Neural cell (in vitro differentiated cells): ENCODE measurements around the gene DHRS7. TPM values are rescaled to one million over a fixed set of nuclear protein-coding genes. Genes with fewer than 3 reads are reported as not detected.

ENCODE experiments used
- H2AFZ ChIP-seq: fragments of 200-600, 300-800 bp; sonication (generic), shearing (Covaris generic); 2 replicates; pipeline ENCODE4 v1.6.0; 2014; ENCODE audit warnings: low read depth, mild to moderate bottlenecking, antibody characterized with exemption, low read length, moderate library complexity
- H3F3A ChIP-seq: fragments of 200-600 bp; shearing (Covaris generic); 2 replicates; pipeline ENCODE4 v1.6.1; 2016; ENCODE audit warnings: mild to moderate bottlenecking, moderate library complexity, mixed read lengths, antibody characterized with exemption, low read length; ENCODE audit not compliant: insufficient read depth, poor library complexity, severe bottlenecking
- H3K27ac ChIP-seq: fragments of 200-600, 300-800 bp; sonication (generic), shearing (Covaris generic); 2 replicates; pipeline ENCODE4 v1.5.1; 2014; ENCODE audit warnings: mild to moderate bottlenecking, low read length, moderate library complexity
- H3K27me3 ChIP-seq: fragments of 300-800, 200-600 bp; sonication (generic), shearing (Covaris generic); 2 replicates; pipeline ENCODE4 v1.6.0; 2014; ENCODE audit warnings: mild to moderate bottlenecking, low read depth, low read length, moderate library complexity; ENCODE audit not compliant: insufficient read depth
- H3K36me3 ChIP-seq: fragments of 300-800, 200-600 bp; sonication (generic), shearing (Covaris generic); 2 replicates; pipeline ENCODE4 v1.5.1; 2014; ENCODE audit warnings: mild to moderate bottlenecking, antibody characterized with exemption, low read length, moderate library complexity; ENCODE audit not compliant: insufficient read depth
- H3K4me2 ChIP-seq: fragments of 300-800, 200-600 bp; sonication (generic), shearing (Covaris generic); 2 replicates; pipeline ENCODE4 v1.6.0; 2014; ENCODE audit warnings: mild to moderate bottlenecking, low read length
- H3K4me3 ChIP-seq: fragments of 300-800, 200-600 bp; sonication (generic), shearing (Covaris generic); 2 replicates; pipeline ENCODE4 v1.5.1; 2014; ENCODE audit warnings: mild to moderate bottlenecking, low read length, moderate library complexity
- H3K79me2 ChIP-seq: fragments of 200-600 bp; shearing (Covaris generic); replicated peaks from 2 replicates; pipeline ENCODE4 v1.6.0; 2014; ENCODE audit warnings: mild to moderate bottlenecking, low read length, moderate library complexity; ENCODE audit not compliant: insufficient read depth
- H3K9ac ChIP-seq: fragments of 300-800, 200-600 bp; sonication (generic), shearing (Covaris generic); 2 replicates; pipeline ENCODE4 v1.6.1; 2016; ENCODE audit warnings: mild to moderate bottlenecking, low read length, mixed read lengths
- H3K9me2 ChIP-seq: fragments of 200-600 bp; shearing (Covaris generic); 2 replicates; pipeline ENCODE4 v1.6.1; 2016; ENCODE audit warnings: mild to moderate bottlenecking, low read length, mixed read lengths; ENCODE audit not compliant: insufficient read depth
- H3K9me3 ChIP-seq: fragments of 200-600, 300-800 bp; sonication (generic), shearing (Covaris generic); 2 replicates; pipeline ENCODE4 v1.6.1; 2016; ENCODE audit warnings: mild to moderate bottlenecking, mixed run types, low read length, moderate library complexity, mixed read lengths
- H4K20me1 ChIP-seq: fragments of 200-600 bp; shearing (Covaris generic); 2 replicates; pipeline ENCODE4 v1.6.1; 2016; ENCODE audit warnings: mild to moderate bottlenecking, mixed run types; ENCODE audit not compliant: insufficient read depth
- CTCF ChIP-seq: fragments of 450-650 bp; IDR thresholded peaks from 2 replicates; pipeline ENCODE4 v1.5.1; 2014; ENCODE audit warnings: antibody characterized with exemption, mild to moderate bottlenecking, moderate library complexity; ENCODE audit not compliant: poor library complexity, severe bottlenecking
- EP300 ChIP-seq: fragments of 450-650 bp; conservative IDR thresholded peaks from 2 replicates; pipeline ENCODE4 v1.6.1; 2014; ENCODE audit warnings: antibody characterized with exemption, mild to moderate bottlenecking, moderate library complexity; ENCODE audit not compliant: poor library complexity, severe bottlenecking
- EZH2 ChIP-seq: fragments of 200-600, 300-800 bp; shearing (Covaris generic), sonication (generic); IDR thresholded peaks from 2 replicates; pipeline ENCODE4 v1.6.1; 2014; ENCODE audit warnings: antibody characterized with exemption, low read length, borderline replicate concordance, mild to moderate bottlenecking; ENCODE audit not compliant: insufficient read depth, poor library complexity, severe bottlenecking
- MXI1 ChIP-seq: fragments of 450-650 bp; conservative IDR thresholded peaks from 2 replicates; pipeline ENCODE4 v1.6.1; 2014; ENCODE audit warnings: antibody characterized with exemption, mild to moderate bottlenecking; ENCODE audit not compliant: poor library complexity, severe bottlenecking
- POLR2AphosphoS5 ChIP-seq: IDR thresholded peaks from 2 replicates; pipeline ENCODE4 v1.6.1; 2012
- RAD21 ChIP-seq: fragments of 450-650 bp; conservative IDR thresholded peaks from 2 replicates; pipeline ENCODE4 v1.6.1; 2014; ENCODE audit warnings: antibody characterized with exemption, mild to moderate bottlenecking, moderate library complexity
- SMC3 ChIP-seq: fragments of 450-650 bp; conservative IDR thresholded peaks from 2 replicates; pipeline ENCODE4 v1.6.1; 2014; ENCODE audit warnings: antibody characterized with exemption, mild to moderate bottlenecking, moderate library complexity; ENCODE audit not compliant: poor library complexity
- TAF1 ChIP-seq: IDR thresholded peaks from 2 replicates; pipeline ENCODE4 v1.6.1; 2012; ENCODE audit warnings: low read depth
- polyA plus RNA-seq: library from polyadenylated mRNA; depleted of rRNA; stranded (reverse); fragments of >200 nt; gene quantifications from 2 replicates; pipeline ENCODE4 v1.2.3, GENCODE V29; 2014
- TF ChIP-seq, protein P1 (sequence below): IDR thresholded peaks from 2 replicates; pipeline ENCODE4 v1.6.1; 2012; ENCODE audit warnings: borderline replicate concordance

Gene DHRS7
- polyA plus RNA-seq, 1 donor from 2014 or later: 89.6 TPM

DNA sequence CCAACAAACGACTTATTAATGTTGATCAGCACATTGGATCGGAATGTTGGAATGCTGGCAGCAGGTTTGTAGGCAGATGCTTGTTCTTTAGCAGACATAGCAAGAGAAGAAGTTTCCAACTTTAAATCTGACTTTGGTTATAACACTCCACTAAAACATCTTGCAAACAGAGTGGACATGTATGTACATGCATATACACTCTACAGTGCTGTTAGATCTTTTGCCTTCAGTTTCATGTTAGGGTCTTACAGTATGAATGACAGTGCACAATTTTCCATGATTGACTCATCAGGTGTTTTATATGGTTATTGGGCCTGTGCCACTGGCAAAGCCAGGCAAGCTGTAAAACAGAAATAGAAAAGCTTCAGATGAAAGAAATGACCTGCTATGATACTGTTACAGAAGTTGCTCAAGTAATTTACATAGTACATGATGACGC, 14.3 kb upstream of the DHRS7 start:
- no peak overlapping the region for H2AFZ ChIP-seq
- no peaks in the 10 kb centered on the region for H3K36me3 ChIP-seq
- no peak overlapping the region for H3K9ac ChIP-seq
- TF ChIP-seq MXI1 (no peak), EP300 (no peak), SMC3 (no peak), RAD21 (no peak), TAF1 (no peak), CTCF (no peak), EZH2 (no peak), POLR2AphosphoS5 (no peak)
- TF ChIP-seq, protein P1, sequence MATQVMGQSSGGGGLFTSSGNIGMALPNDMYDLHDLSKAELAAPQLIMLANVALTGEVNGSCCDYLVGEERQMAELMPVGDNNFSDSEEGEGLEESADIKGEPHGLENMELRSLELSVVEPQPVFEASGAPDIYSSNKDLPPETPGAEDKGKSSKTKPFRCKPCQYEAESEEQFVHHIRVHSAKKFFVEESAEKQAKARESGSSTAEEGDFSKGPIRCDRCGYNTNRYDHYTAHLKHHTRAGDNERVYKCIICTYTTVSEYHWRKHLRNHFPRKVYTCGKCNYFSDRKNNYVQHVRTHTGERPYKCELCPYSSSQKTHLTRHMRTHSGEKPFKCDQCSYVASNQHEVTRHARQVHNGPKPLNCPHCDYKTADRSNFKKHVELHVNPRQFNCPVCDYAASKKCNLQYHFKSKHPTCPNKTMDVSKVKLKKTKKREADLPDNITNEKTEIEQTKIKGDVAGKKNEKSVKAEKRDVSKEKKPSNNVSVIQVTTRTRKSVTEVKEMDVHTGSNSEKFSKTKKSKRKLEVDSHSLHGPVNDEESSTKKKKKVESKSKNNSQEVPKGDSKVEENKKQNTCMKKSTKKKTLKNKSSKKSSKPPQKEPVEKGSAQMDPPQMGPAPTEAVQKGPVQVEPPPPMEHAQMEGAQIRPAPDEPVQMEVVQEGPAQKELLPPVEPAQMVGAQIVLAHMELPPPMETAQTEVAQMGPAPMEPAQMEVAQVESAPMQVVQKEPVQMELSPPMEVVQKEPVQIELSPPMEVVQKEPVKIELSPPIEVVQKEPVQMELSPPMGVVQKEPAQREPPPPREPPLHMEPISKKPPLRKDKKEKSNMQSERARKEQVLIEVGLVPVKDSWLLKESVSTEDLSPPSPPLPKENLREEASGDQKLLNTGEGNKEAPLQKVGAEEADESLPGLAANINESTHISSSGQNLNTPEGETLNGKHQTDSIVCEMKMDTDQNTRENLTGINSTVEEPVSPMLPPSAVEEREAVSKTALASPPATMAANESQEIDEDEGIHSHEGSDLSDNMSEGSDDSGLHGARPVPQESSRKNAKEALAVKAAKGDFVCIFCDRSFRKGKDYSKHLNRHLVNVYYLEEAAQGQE: no peak
- H3K9me3 ChIP-seq: no peaks in the 10 kb centered on the region
- no peak overlapping the region for H3K4me2 ChIP-seq
- no peaks in the 10 kb centered on the region for H3K9me2 ChIP-seq
- no peaks in the 10 kb centered on the region for H3K79me2 ChIP-seq
- H3F3A ChIP-seq: no peaks in the 10 kb centered on the region
- H3K27me3 ChIP-seq: no peaks in the 10 kb centered on the region
- no peaks in the 10 kb centered on the region for H4K20me1 ChIP-seq
- no peak overlapping the region for H3K27ac ChIP-seq
- no peak overlapping the region for H3K4me3 ChIP-seq

- Histone ChIP-seq H3K79me2 (no peaks in the 10 kb centered on the region), H2AFZ (no peak overlapping the region), H3K4me3 (no peak overlapping the region), H3K27ac (no peak overlapping the region), H3K9ac (no peak overlapping the region), H3F3A (no peaks in the 10 kb centered on the region), H3K36me3 (no peaks in the 10 kb centered on the region), H3K4me2 (no peak overlapping the region), H4K20me1 (no peaks in the 10 kb centered on the region), H3K9me3 (no peaks in the 10 kb centered on the region), H3K27me3 (no peaks in the 10 kb centered on the region), H3K9me2 (no peaks in the 10 kb centered on the region)
- TF ChIP-seq, protein P1: no peak
- TF ChIP-seq TAF1: no peak
- no peak for TF ChIP-seq MXI1
- TF ChIP-seq POLR2AphosphoS5: no peak
- no peak for TF ChIP-seq CTCF
- TF ChIP-seq EP300: no peak
- no peak for TF ChIP-seq EZH2
- TF ChIP-seq RAD21: no peak
- no peak for TF ChIP-seq SMC3
These were observed 13.6 kb upstream of the DHRS7 start for GRCh38 chr14:60178820-60179219.
